NCI-H524 treated with DMSO at 0.1 percent for 48 hours (cell line): ENCODE data around the gene WDR76.
"Not testable (repeated sequence)": the region's sequence is repeated elsewhere in the genome, so short reads cannot be mapped to it uniquely, and the experiment has no call there.

Experiments used
- DNase-seq: peaks from one replicate; lab custom pipeline; 2025; lab: John Stamatoyannopoulos, UW

The WDR76 gene

DNA sequence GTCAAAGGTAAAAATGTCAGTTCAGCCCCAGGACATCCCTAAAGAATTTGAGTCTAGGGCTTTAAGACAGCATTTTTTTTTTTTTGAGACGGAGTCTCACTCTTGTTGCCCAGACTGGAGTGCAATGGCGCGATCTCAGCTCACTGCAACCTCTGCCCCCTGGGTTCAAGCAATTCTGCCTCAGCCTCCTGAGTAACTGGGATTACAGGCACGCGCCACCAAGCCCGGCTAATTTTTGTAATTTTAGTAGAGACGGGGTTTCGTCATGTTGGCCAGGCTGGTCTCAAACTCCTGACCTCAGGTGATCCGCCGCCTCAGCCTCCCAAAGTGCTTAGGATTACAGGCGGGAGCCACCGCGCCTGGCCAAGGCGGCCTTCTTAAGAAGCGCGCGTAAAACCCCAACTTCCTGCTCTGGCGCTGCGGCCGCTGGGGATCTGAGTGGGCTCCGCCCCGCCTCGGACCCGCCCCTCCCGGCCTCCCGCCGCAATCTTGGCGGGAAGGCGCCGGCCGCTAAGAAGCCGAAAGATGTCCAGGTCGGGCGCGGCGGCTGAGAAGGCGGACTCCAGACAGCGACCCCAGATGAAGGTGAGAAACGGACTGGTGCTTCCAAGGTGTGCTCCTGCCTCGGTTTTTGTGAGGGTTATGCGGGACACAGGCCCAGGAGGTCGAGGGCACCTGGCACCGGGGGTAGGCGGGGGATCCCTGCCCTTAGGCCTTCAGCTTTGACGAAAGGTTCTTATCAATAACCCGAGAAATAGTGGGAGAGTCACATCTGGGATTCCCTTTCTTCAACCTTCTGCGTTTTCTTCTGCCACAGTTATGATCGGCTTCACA is at the start of gene WDR76:
TSS of gene WDR76 (plus strand) at position 495 of the 834 bp plus-strand sequence. CDS start at position 526, 31 bp downstream.
- peak; percentile 72 for DNase-seq

DNA sequence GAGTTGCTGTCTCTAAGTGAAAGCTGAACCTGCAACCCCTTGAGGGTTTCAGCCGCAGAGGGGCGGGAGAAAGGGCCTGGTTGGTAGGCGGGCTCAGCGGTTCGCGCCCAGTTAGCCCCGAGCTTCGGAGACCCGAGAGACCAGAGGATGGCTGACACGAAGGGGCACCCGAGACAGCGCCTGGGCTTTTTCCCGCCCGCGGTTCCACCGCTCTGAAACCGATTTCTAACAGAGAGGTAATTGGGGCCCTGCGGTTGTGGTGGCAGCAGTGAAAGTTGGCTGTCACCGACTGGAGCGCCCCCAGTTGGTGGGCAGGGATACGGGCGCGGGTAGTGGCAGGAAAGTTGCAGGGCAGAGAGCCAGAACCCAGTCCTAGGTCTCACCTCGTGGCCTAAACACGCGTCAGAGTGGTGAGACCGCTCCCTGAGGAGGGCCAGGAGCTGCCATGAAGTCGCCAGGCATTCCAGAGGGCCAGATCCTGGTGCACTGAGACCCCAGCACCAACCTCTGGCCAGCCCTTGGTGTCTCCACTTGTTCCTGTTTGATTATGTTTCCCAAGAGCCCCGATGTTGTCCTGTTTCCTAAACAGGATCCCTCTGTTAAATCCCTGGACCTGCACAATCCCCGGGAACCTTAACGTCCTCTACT is 49.4 kb upstream of the WDR76 start:
- peak; percentile 41 for DNase-seq

DNA sequence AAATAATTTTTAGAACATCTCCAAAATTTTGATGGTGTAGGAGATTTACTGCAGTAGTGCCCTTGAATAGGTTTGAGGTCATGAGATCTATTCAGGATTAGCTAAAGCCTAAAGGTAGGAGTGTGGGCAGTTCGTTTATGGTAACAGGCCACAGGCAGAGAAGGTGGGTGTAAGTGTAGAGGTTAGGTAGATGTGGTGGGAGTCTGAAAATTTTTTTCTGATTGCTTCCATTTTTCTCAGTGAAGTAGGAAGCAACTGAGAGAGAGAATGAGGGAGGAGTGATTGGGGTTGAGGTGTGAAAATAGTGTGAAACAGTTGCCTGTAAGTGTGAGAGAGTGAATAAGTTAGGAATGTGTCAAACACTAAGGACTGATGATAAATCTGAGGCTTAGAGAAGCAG is 47.8 kb upstream of the WDR76 start:
- no peak for DNase-seq

DNA sequence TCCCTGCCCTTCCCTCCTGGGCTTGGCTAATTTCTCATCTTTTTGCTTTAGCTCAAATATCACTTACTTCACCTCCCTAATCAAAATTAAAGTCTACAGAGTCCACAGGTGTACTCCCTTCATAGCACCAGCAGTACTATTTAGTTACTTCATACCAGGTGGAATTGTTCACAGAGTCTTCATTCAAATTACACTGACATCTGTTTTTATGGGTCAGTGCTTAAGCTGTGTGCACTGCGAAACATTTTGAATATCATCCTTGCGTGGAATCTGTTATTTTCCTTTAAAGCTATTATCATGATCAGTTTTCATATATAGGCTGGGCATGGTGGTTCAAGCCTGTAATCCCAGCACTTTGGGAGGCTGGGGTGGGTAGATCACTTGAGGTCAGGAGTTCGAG is 37.4 kb upstream of the WDR76 start:
- no peak for DNase-seq

DNA sequence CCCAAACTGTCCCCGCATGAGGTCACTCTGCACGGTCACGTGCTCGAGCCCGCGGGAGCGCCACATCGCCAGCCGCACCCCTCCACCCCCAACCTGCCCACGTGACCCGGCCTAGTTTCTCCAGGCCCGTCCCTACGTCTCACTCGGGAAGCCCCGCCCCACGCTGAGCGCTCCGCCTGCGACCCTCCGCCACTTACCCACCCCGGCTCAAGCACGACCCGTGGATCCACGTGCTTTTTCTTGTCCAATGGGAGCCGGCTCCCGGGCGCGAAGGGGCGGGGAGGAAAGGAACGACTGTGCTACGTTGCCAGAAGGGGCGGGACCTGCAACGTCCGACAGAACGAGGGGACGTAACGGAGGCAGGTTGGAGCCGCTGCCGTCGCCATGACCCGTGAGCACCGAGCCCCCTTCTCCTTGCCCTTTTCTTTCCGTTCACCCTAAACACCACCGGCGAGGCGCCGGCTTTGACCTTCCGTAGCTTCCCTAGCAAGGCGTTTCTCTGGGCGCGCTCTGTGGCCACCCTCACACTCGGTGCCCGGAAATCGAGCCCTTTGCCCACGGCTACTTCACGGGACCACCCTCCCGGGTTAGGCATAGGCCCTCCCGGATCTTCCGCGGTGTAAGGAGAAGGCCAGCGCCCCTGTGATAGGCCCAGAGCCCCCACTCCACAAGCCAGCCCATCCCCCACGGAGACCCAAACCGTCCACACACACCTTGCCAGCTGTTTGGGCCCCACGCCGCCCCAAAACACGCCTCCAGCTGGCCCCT is 34.6 kb upstream of the WDR76 start, which contains the start of gene SERF2:
TSS of gene SERF2 (plus strand) at position 328 of the 768 bp plus-strand sequence. CDS start at position 385, 57 bp downstream.
- peak; percentile 97 for DNase-seq

DNA sequence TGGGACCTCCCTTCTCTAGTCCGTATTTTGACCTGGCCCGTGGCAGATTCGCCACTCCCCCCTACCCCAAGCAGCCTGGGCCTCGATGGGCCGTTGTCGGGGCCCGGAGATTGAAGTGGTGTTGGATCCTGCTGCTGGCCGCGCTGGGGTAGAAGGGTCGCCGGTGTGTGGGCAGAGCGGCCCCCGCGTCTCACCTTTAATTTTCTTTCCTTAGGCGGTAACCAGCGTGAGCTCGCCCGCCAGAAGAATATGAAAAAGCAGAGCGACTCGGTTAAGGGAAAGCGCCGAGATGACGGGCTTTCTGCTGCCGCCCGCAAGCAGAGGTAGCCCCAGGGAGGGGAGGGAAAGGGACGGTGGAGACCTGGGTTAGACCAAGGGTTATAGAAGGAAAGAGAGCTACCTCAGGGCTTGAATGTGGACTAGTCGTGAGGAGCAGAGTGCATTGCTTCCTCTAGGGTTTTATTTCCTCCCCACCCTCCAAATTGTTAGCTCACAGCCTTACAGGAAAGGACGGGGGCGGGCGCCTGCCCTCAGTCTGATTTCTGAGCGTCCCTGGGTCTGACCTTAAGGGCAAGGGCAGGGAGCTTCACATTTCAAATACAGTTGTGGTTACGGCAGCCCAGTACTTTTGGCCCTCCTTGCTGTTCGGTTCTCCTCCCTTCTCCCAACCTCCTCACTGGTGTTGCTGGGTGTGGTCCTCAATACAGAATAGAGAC is 33.9 kb upstream of the WDR76 start:
- no peak for DNase-seq

DNA sequence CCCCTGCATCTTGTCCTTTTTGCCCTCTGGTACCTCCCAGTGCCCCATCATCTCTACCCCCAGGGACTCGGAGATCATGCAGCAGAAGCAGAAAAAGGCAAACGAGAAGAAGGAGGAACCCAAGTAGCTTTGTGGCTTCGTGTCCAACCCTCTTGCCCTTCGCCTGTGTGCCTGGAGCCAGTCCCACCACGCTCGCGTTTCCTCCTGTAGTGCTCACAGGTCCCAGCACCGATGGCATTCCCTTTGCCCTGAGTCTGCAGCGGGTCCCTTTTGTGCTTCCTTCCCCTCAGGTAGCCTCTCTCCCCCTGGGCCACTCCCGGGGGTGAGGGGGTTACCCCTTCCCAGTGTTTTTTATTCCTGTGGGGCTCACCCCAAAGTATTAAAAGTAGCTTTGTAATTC is 33.2 kb upstream of the WDR76 start:
- no peak for DNase-seq

DNA sequence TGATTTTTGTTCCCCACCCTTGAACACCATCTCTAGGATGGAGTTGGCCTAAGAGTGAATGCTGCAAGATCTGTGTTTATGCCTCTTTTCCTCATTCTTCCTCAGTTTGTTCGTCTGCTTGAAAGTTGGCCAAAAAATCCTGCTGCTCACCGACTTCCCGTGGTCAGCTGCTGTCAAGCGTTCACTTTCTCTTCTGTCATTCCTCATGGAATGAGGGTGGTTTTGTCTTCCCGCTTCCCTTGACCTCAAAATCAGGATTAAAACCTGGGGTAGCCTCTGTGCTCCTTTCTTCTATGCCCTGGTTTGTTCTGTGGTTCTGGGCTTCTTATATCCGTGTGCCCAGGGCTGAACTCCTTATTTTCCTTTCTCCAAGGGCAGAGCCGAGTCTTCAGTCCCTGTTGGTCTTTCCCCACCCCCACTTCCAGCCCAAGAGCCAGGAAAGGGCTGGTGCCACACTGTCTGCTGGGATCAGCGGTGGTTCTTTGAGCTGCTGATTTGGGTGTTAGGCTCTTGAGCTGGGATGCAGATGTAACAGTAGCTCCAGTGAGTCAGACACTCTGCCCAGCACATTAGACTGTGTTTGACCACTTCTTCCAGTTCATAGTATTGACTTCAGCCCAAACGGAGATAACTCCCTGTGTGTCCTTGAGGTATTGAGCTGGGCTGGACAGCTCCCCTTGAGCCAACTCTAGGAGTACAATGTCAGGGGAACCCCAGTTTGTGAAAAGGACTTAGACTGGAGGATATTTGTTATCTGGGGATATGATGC is 32.3 kb upstream of the WDR76 start:
- no peak for DNase-seq

DNA sequence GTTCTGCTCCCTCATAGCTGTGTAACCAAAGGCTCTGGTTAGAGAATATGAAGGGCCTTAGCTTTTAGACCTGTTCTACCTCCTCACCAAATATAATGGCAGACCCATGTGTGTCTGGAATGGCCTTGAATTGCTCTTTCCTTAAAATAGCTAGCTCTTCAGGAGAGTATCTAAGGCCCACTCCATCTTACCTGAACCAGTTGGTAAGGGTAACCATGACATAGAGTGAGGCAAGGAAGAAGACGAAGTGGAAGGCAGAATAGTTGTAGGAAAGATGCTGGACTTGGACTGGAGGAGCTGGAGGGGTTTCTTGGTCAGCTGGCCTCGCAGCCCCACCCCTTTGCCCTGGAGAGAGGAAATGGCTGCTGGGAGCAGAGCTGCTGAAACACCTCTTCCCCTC is 31.6 kb upstream of the WDR76 start:
- no peak for DNase-seq

DNA sequence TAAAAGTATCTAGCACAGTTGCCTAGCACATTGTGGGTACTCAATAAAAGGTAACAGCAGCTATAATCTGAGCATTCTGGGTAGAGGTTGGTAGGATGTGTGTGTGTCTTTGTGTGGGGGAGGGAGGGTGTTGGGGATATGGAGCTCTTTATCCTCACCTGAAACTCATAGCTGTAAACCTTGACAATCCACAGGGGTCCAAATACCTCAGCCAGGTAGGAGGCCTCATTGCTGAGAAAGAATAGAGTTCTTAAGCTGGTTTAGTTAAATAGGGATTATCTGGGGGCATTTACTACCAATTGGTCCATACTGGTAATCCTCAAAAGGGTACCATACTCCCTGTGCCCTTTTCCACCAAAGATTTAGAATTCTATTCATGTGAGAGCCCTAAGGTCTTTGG is 30.8 kb upstream of the WDR76 start:
- no peak for DNase-seq

DNA sequence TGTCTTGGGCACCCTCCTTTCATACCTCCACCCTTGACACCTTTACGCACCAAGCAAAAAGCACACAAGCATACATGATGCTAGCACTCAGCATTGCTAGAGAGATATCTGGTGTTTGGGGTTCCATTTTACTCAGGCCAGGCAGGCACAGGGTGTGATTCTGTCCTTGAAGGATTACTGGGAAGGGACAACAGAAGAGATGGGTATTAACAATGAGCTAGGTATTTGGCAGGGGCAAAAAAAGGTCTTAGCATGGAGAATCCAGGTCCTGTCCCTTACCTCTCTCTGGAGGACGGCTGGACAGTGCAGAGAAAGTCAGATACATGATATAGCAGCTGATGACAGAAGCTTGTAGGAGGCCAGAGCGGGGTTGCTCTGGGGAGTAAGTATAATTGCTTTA is 30.2 kb upstream of the WDR76 start:
- DNase-seq = no peak

DNA sequence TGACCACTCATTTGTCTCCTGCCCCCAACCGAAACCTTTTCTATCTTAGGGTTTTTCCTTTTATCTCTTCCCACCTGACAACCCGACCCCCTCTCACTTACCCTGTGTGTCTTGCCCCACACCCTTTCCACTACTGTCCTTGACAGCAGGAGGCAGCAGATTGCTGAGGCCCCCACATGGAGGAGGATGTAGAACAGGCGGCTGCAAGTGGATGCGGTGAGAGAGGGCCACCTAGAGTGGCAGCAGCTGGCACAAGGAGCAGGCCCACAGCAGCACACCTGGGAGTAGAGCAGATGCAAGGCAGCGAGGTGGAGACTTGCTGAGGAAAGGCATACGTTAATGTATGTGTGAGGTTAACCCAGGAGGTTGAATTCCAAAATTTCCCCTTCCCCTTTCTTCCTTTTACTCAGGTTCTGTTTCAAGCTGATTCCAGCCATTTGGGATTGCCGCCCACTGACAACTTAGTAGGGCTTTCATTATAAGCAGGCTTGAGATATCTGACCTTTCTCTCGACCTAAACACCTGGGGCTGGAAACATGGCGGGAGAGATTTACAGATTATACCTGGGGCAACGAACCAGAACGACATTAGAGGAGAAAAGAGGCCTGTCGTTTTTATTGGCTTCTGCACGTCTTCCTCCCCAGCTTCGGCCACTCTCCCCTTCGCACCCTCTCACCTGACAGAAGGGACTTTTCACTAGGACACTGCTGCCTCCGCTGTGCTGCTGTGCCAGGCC is 27.4 kb upstream of the WDR76 start:
- peak; percentile 88 for DNase-seq

DNA sequence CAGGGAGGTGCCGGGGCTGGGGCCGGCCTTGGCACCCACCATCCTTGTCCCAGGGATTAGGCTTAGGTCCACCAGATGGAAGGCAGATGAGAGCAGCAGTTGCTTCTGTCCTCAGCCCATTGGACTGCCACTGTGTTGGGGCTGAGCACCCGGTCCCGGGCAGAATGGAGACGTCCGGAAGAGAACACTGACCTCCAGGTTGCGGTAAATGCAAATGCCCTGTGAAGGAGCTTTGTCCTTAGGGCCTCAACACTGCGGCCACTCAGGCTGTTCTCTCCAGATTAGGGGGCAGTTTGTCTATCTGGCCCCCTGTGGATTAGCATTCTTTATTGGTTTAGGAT is 26.9 kb upstream of the WDR76 start, which contains the start of gene SERINC4:
TSS of gene SERINC4 (minus strand) at position 276 of the 341 bp plus-strand sequence. CDS start at position 42, 234 bp downstream.
- peak; percentile 8 for DNase-seq

DNA sequence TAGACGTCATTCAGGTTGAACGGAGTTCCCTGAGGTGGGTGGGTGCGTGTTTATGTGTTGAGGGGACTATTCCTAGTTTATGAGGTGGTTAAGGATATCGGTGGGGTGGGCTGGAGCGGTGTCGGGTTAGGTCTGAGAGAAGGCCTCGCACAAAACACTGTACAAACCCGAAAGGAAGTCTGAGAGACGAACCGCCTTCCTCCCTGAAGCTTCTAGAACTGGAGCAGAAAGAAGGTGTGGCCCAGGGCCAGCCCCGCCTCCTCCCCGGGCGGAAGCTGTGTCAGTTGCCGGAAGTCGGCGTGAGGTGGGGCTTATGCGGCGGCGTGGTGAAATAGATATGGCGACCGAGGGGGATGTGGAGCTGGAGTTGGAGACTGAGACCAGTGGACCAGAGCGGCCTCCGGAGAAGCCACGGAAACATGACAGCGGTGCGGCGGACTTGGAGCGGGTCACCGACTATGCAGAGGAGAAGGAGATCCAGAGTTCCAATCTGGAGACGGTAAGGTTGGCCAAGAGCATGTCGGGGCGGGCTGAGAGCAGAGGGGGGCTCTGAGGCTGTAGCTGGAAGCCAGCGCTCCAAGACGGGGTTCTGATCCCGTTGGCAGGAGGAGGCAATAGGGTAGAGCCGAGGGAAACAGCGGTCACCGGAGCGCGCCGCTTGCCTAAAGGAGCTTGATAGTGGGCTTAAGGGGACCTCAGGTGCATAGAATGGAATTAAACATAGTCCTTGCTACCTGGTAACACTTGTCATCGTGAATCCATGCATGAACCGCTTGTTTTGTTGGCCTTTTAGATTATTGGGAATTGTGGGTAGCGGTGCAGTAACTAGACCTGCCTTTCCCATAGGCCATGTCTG is 26.3 kb upstream of the WDR76 start, which contains the start of gene HYPK:
TSS of gene HYPK (plus strand) at position 314 of the 856 bp plus-strand sequence. CDS start at position 338, 24 bp downstream.
- peak; percentile 61 for DNase-seq

DNA sequence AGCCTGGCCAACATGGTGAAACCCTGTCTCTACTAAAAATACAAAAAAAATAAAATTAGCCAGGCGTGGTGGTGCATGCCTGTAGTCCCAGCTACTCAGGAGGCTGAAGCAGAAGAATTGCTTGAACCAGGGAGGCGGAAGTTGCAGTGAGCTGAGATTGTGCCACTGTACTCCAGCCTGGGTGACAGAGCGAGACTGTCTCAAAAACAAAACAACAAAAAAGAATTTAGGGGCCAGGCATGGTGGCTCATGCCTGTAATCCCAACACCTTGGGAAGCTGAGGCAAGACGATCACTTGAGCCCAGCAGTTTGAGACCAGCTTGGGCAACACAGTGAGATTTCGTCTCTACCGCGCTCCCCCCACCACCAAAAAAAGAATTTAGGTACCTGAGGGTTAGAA is 24.1 kb upstream of the WDR76 start:
- not testable (repeated sequence) for DNase-seq

DNA sequence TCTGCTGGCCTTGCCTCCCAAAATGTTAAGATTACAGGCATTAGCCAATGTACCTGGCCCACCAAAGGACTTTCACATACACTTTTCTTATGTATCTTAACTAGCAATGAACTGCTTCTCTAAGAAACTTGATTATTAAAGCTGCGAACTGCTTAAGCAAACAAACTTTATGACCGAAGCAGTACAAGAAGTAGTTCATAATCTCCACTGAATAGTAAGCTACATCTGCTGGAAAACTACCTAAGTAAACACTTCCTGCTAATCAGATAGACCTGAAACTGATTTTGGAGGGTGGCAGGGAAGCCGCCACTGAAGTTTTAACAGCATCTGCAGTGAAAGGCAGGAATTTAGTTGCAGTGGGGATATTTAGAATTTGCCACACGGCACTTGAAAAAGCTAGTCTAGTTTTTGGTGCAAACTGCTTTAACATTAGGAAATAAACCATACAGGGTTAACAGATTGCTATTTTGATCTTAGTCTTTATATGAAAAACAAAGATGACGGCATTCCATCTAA is 18.3 kb upstream of the WDR76 start:
- DNase-seq = no peak

DNA sequence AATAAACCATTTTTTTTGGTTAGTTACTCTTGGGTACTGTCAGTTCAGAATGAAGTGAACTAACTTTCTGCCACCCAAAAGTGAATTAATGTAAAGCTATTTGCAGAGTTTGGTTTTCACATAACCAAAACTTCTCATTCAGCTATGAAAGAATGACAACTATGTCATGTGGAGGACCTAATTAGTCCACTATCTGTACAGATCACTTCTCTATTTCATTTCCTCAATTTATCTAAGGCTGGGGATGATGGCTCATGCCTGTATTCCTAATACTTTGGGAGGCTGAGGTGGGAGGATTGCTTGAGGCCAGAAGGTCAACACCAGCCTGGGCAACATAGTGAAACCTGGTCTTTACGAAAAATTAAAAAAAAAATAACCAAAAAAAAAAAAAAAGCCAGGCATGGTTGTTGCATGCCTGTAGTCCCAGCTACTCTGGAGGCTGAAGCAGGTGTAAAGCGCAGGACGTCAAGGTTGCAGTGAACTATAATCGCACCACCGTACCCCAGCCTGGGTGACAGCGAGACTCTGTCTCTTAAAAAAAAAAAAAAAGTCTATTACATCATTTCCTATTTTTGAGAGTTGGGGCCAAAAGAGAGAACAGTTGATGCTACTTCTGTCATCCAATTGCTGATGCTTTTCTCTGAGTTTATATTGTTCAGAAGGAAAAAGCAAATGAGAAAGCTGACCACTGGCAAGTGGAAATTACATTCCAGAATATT is 17.7 kb upstream of the WDR76 start:
- no peak for DNase-seq

DNA sequence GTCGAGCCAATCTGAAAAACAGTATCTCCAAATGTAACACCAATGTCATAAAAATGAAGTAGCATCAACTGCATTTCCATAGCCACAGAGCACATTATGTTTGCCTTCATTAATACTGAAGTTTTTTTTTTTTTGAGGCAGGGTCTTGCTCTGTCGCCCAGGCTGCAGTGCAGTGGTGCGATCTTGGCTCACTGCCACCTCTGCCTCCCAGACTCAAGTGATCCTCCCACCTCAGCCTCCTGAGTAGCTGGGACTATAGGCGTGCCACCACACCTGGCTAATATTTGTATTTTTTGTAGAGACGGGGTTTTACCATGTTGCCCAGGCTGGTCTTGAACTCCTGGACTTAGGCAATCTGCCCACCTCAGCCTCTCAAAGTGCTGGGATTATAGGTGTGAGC is 11.7 kb upstream of the WDR76 start:
- not testable (repeated sequence) for DNase-seq
